ENCODE data around the gene PIK3C3.
"Not testable (repeated sequence)": the region's sequence is repeated elsewhere in the genome, so short reads cannot be mapped to it uniquely, and the experiment has no call there.

Gene PIK3C3

GRCh38 chr18:42041793-42042192, 86.8 kb downstream of the PIK3C3 start:
- H3K27me3 ChIP-seq (ENCODE audit: insufficient read depth, low read depth): no peaks in the 10 kb centered on the region
- no peak for TF ChIP-seq CTCF (conservative IDR thresholded peaks at IDR 0.05; ENCODE audit: low read depth, low read length)
- H3K36me3 ChIP-seq (ENCODE audit: insufficient read depth): no peaks in the 10 kb centered on the region
- H3K27ac ChIP-seq: no peak overlapping the region
- no peak overlapping the region for H3K9ac ChIP-seq
- no peaks in the 10 kb centered on the region for H3K79me2 ChIP-seq (ENCODE audit: insufficient read depth, low read depth)
- no peak overlapping the region for H3K4me2 ChIP-seq
- no peak overlapping the region for H3K4me3 ChIP-seq (IDR thresholded peaks at IDR 0.05; ENCODE audit: insufficient read depth, low read depth, low read length)
- H4K20me1 ChIP-seq (ENCODE audit: insufficient read depth): no peaks in the 10 kb centered on the region
- H2AFZ ChIP-seq (ENCODE audit: low read depth): no peak overlapping the region
- no peaks in the 10 kb centered on the region for H3K4me1 ChIP-seq (ENCODE audit: low read depth, poor library complexity, severe bottlenecking)

GRCh38 chr18:42045346-42045745, 90.3 kb downstream of the PIK3C3 start:
- H3K79me2 ChIP-seq (ENCODE audit: insufficient read depth, low read depth): no peaks in the 10 kb centered on the region
- no peaks in the 10 kb centered on the region for H3K27me3 ChIP-seq (ENCODE audit: insufficient read depth, low read depth)
- no peak overlapping the region for H3K4me2 ChIP-seq
- no peak overlapping the region for H2AFZ ChIP-seq (ENCODE audit: low read depth)
- H3K36me3 ChIP-seq (ENCODE audit: insufficient read depth): no peaks in the 10 kb centered on the region
- TF ChIP-seq CTCF (conservative IDR thresholded peaks at IDR 0.05; ENCODE audit: low read depth, low read length): no peak
- H3K4me3 ChIP-seq (IDR thresholded peaks at IDR 0.05; ENCODE audit: insufficient read depth, low read depth, low read length): no peak overlapping the region
- H4K20me1 ChIP-seq (ENCODE audit: insufficient read depth): no peaks in the 10 kb centered on the region
- no peak overlapping the region for H3K9ac ChIP-seq
- peaks cover 12% of the 10 kb centered on the region for H3K4me1 ChIP-seq (ENCODE audit: low read depth, poor library complexity, severe bottlenecking)
- H3K27ac ChIP-seq: no peak overlapping the region

GRCh38 chr18:42047721-42048120, 92.7 kb downstream of the PIK3C3 start:
- no peaks in the 10 kb centered on the region for H4K20me1 ChIP-seq (ENCODE audit: insufficient read depth)
- H3K36me3 ChIP-seq (ENCODE audit: insufficient read depth): no peaks in the 10 kb centered on the region
- H2AFZ ChIP-seq (ENCODE audit: low read depth): no peak overlapping the region
- no peak overlapping the region for H3K9ac ChIP-seq
- H3K27me3 ChIP-seq (ENCODE audit: insufficient read depth, low read depth): no peaks in the 10 kb centered on the region
- no peaks in the 10 kb centered on the region for H3K79me2 ChIP-seq (ENCODE audit: insufficient read depth, low read depth)
- TF ChIP-seq CTCF (conservative IDR thresholded peaks at IDR 0.05; ENCODE audit: low read depth, low read length): no peak
- no peak overlapping the region for H3K27ac ChIP-seq
- no peak overlapping the region for H3K4me2 ChIP-seq
- H3K4me3 ChIP-seq (IDR thresholded peaks at IDR 0.05; ENCODE audit: insufficient read depth, low read depth, low read length): no peak overlapping the region
- H3K4me1 ChIP-seq (ENCODE audit: low read depth, poor library complexity, severe bottlenecking): peaks cover 17% of the 10 kb centered on the region

GRCh38 chr18:42048158-42048557, 93.1 kb downstream of the PIK3C3 start:
- Histone ChIP-seq H3K4me3 (IDR thresholded peaks at IDR 0.05; ENCODE audit: insufficient read depth, low read depth, low read length) (no peak overlapping the region), H3K27me3 (ENCODE audit: insufficient read depth, low read depth) (no peaks in the 10 kb centered on the region), H3K9ac (no peak overlapping the region), H3K4me2 (no peak overlapping the region), H2AFZ (ENCODE audit: low read depth) (no peak overlapping the region), H4K20me1 (ENCODE audit: insufficient read depth) (no peaks in the 10 kb centered on the region), H3K4me1 (ENCODE audit: low read depth, poor library complexity, severe bottlenecking) (peaks cover 22% of the 10 kb centered on the region), H3K27ac (no peak overlapping the region), H3K79me2 (ENCODE audit: insufficient read depth, low read depth) (no peaks in the 10 kb centered on the region), H3K36me3 (ENCODE audit: insufficient read depth) (no peaks in the 10 kb centered on the region)
- no peak for TF ChIP-seq CTCF (conservative IDR thresholded peaks at IDR 0.05; ENCODE audit: low read depth, low read length)

GRCh38 chr18:42049536-42049935, 94.5 kb downstream of the PIK3C3 start:
- not testable (repeated sequence) for H3K4me2 ChIP-seq; H3K27ac ChIP-seq; H2AFZ ChIP-seq (ENCODE audit: low read depth); H4K20me1 ChIP-seq (ENCODE audit: insufficient read depth); H3K9ac ChIP-seq; H3K27me3 ChIP-seq (ENCODE audit: insufficient read depth, low read depth); H3K4me3 ChIP-seq (IDR thresholded peaks at IDR 0.05; ENCODE audit: insufficient read depth, low read depth, low read length); H3K36me3 ChIP-seq (ENCODE audit: insufficient read depth); H3K79me2 ChIP-seq (ENCODE audit: insufficient read depth, low read depth)
- H3K4me1 ChIP-seq (ENCODE audit: low read depth, poor library complexity, severe bottlenecking): peaks cover 28% of the 10 kb centered on the region
